B cell (primary cell): Measurements from ENCODE around the gene ESPL1.

Source experiments
- CTCF ChIP-seq: fragments of 200-600 bp; IDR thresholded peaks from one replicate; pipeline ENCODE4 v1.8.0; 2022; ENCODE audit warnings: antibody characterized with exemption, mild to moderate bottlenecking
- EZH2 ChIP-seq: IDR thresholded peaks from 2 replicates; pipeline ENCODE4 v1.6.1; 2012; ENCODE audit warnings: borderline replicate concordance, low read depth, mild to moderate bottlenecking, moderate library complexity, low read length; ENCODE audit not compliant: insufficient read depth, poor library complexity, severe bottlenecking

GRCh38 chr12:53232646-53233461 lies 35.2 kb upstream of the ESPL1 start:
- TF ChIP-seq CTCF (no peak), EZH2 (no peak)
